ENCODE data around the gene SMAD4.

DNA sequence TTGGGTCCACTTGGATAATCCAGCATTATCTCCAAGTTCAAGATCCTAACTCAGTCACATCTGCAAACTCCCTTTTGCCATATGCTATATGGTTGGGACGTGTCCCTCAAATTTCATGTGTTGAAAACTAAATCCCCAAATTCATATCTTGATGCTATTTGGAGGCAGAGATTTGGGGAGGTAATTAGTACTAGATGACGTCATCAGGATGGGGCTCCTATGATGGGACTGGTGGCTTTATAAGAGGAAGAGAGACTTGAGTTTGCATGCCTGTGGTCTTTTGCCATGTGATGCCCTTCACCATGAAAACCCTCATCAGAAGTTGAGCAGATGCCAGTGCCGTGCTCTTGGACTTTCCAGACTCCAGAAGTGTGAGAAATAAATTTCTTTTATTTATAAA lies 16.8 kb upstream of the SMAD4 start:
- TF ChIP-seq BRCA1 (IDR thresholded peaks at IDR 0.05; ENCODE audit: low read depth, low read length) (no peak), SIN3A (conservative IDR thresholded peaks at IDR 0.05 in 1 of 2, IDR thresholded peaks at IDR 0.05 in 1 of 2; ENCODE audit: low read depth in 1 of 2, low read length in 2 of 2) (no peak)

All from H1 (cell line).